Measurements from ENCODE around the gene VDR.
"Not testable (repeated sequence)": the region's sequence is repeated elsewhere in the genome, so short reads cannot be mapped to it uniquely, and the experiment has no call there.

VDR gene

GRCh38 chr12:47823422-47824086, 81.2 kb downstream of the VDR start:
- no peak for DNase-seq

- no peak for DNase-seq
Observed at GRCh38 chr12:47822863-47823262, 81.9 kb downstream of the VDR start.

- no peak for DNase-seq
Observed at GRCh38 chr12:47822401-47822800, 82.4 kb downstream of the VDR start.

GRCh38 chr12:47821346-47821706, 83.5 kb downstream of the VDR start:
- no peak for DNase-seq

GRCh38 chr12:47820631-47821345, 84.0 kb downstream of the VDR start:
- no peak for DNase-seq

GRCh38 chr12:47819896-47820630, 84.7 kb downstream of the VDR start, which contains the start of gene HDAC7:
Gene HDAC7 (minus strand): TSS chr12:47819903. CDS start chr12:47819785, 118 bp downstream.
- DNase-seq, result no peak

GRCh38 chr12:47819138-47819895, 85.5 kb downstream of the VDR start:
- no peak for DNase-seq

GRCh38 chr12:47818467-47819137, 86.2 kb downstream of the VDR start:
- DNase-seq, result no peak

GRCh38 chr12:47818007-47818376, 86.8 kb downstream of the VDR start:
- DNase-seq, result no peak

- DNase-seq, result no peak
Observed at GRCh38 chr12:47817272-47818006, 87.4 kb downstream of the VDR start.

- DNase-seq, result no peak
Observed at GRCh38 chr12:47816403-47817271, 88.2 kb downstream of the VDR start.

- DNase-seq, result not testable (repeated sequence)
Observed at GRCh38 chr12:47815447-47815846, 89.3 kb downstream of the VDR start.

GRCh38 chr12:47814539-47815170, 90.1 kb downstream of the VDR start:
- no peak for DNase-seq

GRCh38 chr12:47813511-47814196, 91.1 kb downstream of the VDR start:
- DNase-seq, result no peak

GRCh38 chr12:47812797-47813510, 91.8 kb downstream of the VDR start:
- no peak for DNase-seq

- DNase-seq, result no peak
Observed at GRCh38 chr12:47811581-47812484, 93.0 kb downstream of the VDR start.

- no peak for DNase-seq
Observed at GRCh38 chr12:47811072-47811396, 93.8 kb downstream of the VDR start.

- not testable (repeated sequence) for DNase-seq
Observed at GRCh38 chr12:47809518-47809917, 95.3 kb downstream of the VDR start.

Data from DMS 273 treated with DMSO at 0.1 percent for 48 hours (cell line).